Activated CD4-positive, alpha-beta T cell treated with anti-CD3 and anti-CD28 coated beads for 24 hours (primary cell): ENCODE results near the gene OR10H2.
"Not testable (repeated sequence)": the region's sequence is repeated elsewhere in the genome, so short reads cannot be mapped to it uniquely, and the experiment has no call there.

Experiments
- DNase-seq, 2 donors: peaks; one replicate each; pipeline ENCODE4 v3.0.0-alpha.2; 2020; ENCODE audit warnings: low read depth in 2 of 2

Gene OR10H2

GRCh38 chr19:15769586-15769985 lies 41.8 kb downstream of the OR10H2 start:
- no peak for DNase-seq

- DNase-seq, result not testable (repeated sequence)
These were observed 46.3 kb downstream of the OR10H2 start for GRCh38 chr19:15774159-15774558.

GRCh38 chr19:15775249-15775648 lies 47.4 kb downstream of the OR10H2 start:
- DNase-seq, result no peak

- no peak for DNase-seq
These were observed 48.4 kb downstream of the OR10H2 start for GRCh38 chr19:15776264-15776663.

- no peak for DNase-seq
These were observed 49.5 kb downstream of the OR10H2 start for GRCh38 chr19:15776991-15777970.
